ENCODE measurements around the gene QSOX1.

The QSOX1 gene

GRCh38 chr1:180215856-180216625, 61.4 kb downstream of the QSOX1 start:
- DNase-seq, result no peak

GRCh38 chr1:180217006-180217405, 62.3 kb downstream of the QSOX1 start:
- DNase-seq, result no peak

GRCh38 chr1:180218806-180219765, 64.4 kb downstream of the QSOX1 start:
- no peak for DNase-seq

GRCh38 chr1:180219776-180220175, 65.1 kb downstream of the QSOX1 start:
- DNase-seq, result no peak

GRCh38 chr1:180221462-180221861, 66.8 kb downstream of the QSOX1 start:
- no peak for DNase-seq

GRCh38 chr1:180224902-180225301, 70.2 kb downstream of the QSOX1 start:
- DNase-seq, result no peak

GRCh38 chr1:180225403-180225802, 70.7 kb downstream of the QSOX1 start:
- no peak for DNase-seq

GRCh38 chr1:180227861-180228647, 73.4 kb downstream of the QSOX1 start:
- no peak for DNase-seq

GRCh38 chr1:180228648-180229482, 74.2 kb downstream of the QSOX1 start:
- no peak for DNase-seq

GRCh38 chr1:180229483-180230415, 75.1 kb downstream of the QSOX1 start, which contains the start of gene LHX4:
Gene LHX4 (plus strand): TSS chr1:180230264. CDS start chr1:180230530, 266 bp downstream.
- peak in 1 of 4 experiments; percentile 19 for DNase-seq

GRCh38 chr1:180230416-180230790, 75.7 kb downstream of the QSOX1 start:
- no peak for DNase-seq

GRCh38 chr1:180230791-180231505, 76.3 kb downstream of the QSOX1 start:
- no peak for DNase-seq

- DNase-seq, result no peak
Measured at GRCh38 chr1:180231506-180231921, 76.8 kb downstream of the QSOX1 start.

- no peak for DNase-seq
Measured at GRCh38 chr1:180231936-180232335, 77.3 kb downstream of the QSOX1 start.

- no peak for DNase-seq
Measured at GRCh38 chr1:180232521-180233043, 77.9 kb downstream of the QSOX1 start.

- no peak for DNase-seq
Measured at GRCh38 chr1:180233191-180234011, 78.7 kb downstream of the QSOX1 start.

GRCh38 chr1:180234369-180235076, 79.9 kb downstream of the QSOX1 start:
- DNase-seq, result no peak

GRCh38 chr1:180235077-180235501, 80.4 kb downstream of the QSOX1 start:
- DNase-seq, result no peak
